DMS153 (cell line): Measurements from ENCODE around the gene MAGEA12.
"Not testable (repeated sequence)": the region's sequence is repeated elsewhere in the genome, so short reads cannot be mapped to it uniquely, and the experiment has no call there.

Experiments used
- DNase-seq: peaks from one replicate; lab custom pipeline; 2025; lab: John Stamatoyannopoulos, UW

Gene MAGEA12, protein sequence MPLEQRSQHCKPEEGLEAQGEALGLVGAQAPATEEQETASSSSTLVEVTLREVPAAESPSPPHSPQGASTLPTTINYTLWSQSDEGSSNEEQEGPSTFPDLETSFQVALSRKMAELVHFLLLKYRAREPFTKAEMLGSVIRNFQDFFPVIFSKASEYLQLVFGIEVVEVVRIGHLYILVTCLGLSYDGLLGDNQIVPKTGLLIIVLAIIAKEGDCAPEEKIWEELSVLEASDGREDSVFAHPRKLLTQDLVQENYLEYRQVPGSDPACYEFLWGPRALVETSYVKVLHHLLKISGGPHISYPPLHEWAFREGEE

DNA sequence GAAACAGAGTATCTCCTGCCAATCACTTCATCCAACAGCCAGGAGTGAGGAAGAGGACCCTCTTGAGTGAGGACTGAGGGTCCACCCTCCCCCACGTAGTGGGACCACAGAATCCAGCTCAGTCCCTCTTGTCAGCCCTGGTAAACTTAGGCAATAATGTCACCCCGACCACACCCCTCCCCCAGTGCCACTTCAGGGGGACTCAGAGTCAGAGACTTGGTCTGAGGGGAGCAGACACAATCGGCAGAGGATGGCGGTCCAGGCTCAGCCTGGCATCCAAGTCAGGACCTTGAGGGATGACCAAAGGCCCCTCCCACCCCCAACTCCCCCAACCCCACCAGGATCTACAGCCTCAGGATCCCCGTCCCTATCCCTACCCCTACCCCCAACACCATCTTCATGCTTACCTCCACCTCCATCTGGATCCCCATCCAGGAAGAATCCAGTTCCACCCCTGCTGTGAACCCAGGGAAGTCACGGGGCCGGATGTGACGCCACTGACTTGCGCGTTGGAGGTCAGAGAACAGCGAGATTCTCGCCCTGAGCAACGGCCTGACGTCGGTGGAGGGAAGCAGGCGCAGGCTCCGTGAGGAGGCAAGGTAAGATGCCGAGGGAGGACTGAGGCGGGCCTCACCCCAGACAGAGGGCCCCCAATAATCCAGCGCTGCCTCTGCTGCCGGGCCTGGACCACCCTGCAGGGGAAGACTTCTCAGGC is at the start of gene MAGEA12, which contains the start of gene CSAG1:
TSS of gene MAGEA12 (plus strand) at position 497 of the 715 bp plus-strand sequence. CDS start 2,405 bp downstream, outside the sequence.
TSS of gene CSAG1 (minus strand) at position 461 of the 715 bp plus-strand sequence. CDS start 1,261 bp downstream, outside the sequence.
- no peak for DNase-seq

DNA sequence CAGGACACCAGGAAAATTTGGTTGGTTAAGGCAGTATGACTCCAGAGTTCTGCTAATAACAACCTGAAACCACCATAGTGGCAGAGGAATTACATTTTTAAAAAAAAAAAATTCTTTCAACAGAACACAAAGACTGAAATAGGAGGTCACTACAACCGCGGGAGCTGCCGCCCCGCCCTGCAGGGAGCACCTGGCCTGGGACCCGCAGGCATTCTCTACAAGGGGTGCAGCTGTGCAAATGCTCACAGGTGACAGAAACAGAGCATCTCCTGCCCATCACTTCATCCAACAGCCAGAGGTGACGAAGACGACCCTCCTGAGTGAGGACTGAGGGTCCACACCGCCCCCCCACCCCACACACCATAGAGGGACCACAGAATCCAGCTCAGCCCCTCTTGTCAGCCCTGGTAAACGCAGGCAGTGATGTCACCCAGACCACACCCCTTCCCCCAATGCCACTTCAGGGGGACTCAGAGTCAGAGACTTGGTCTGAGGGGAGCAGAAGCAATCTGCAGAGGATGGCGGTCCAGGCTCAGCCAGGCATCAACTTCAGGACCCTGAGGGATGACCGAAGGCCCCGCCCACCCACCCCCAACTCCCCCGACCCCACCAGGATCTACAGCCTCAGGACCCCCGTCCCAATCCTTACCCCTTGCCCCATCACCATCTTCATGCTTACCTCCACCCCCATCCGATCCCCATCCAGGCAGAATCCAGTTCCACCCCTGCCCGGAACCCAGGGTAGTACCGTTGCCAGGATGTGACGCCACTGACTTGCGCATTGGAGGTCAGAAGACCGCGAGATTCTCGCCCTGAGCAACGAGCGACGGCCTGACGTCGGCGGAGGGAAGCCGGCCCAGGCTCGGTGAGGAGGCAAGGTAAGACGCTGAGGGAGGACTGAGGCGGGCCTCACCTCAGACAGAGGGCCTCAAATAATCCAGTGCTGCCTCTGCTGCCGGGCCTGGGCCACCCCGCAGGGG is 35.3 kb upstream of the MAGEA12 start, which contains the start of gene MAGEA3:
TSS of gene MAGEA3 (plus strand) at position 843 of the 980 bp plus-strand sequence. CDS start 2,039 bp downstream, outside the sequence.
- DNase-seq: not testable (repeated sequence)

- DNase-seq: not testable (repeated sequence)
Measured at GRCh38 chrX:152700390-152700789, 33.2 kb upstream of the MAGEA12 start.

DNA sequence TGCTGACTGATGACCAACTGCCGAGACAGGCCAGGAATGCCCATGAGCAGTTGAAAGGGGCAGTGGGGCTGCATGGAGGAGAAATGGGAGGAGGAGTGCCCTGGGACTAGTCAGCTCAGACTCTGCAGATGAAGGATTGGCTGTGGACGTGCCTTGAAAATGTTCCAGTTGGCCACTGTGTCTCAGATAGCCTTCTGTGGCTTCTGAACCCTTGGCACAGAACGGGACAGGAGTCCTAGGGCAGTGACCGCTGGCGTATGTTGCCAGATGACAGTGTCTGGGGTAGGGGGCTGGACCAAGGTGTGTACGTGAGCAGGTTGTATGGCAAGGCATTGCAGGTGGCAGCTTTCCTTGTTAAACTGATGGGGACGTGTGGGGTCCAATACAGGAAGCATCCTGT is 27.1 kb upstream of the MAGEA12 start:
- not testable (repeated sequence) for DNase-seq

DNA sequence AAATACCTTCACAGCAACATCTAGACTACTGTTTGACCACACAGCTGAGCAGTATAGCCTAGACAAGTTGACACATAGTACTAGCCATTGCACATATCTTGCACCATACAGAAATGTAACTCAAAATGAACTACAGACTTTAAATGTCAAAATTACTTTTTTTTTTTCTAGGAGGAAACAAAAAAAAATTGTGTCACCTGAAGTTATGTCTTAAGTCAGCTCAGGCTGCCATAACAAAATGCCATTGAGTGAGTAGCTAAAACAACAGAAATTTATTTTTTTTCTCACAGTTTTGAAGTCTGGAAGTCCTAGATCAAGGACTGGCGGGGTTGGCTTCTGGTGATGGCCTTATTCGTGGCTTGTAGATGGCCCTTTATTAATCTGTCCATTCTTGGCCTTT is 24.4 kb upstream of the MAGEA12 start, which contains the start of gene CSAG2:
TSS of gene CSAG2 (minus strand) at position 101 of the 400 bp plus-strand sequence. CDS start 161 bp downstream, outside the sequence.
- not testable (repeated sequence) for DNase-seq

DNA sequence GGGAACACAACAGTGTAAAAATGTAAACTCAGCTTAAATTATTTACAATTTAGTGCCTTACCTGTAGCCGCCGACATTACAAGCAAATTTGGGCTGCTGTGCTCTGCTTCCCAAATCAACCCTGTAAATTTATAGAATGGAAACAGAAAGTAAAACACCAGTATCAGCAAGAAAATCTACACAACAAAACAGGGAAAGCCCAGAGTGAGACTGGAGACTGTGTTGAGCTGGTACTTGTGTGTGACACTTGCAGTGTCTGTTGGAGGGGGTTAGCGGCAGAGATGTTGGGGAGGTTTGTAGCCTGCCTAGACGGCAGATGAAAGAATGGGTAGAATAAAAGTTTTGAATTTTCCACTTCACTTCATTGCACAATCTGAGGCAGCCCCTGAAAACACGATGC is 20.4 kb upstream of the MAGEA12 start:
- not testable (repeated sequence) for DNase-seq

DNA sequence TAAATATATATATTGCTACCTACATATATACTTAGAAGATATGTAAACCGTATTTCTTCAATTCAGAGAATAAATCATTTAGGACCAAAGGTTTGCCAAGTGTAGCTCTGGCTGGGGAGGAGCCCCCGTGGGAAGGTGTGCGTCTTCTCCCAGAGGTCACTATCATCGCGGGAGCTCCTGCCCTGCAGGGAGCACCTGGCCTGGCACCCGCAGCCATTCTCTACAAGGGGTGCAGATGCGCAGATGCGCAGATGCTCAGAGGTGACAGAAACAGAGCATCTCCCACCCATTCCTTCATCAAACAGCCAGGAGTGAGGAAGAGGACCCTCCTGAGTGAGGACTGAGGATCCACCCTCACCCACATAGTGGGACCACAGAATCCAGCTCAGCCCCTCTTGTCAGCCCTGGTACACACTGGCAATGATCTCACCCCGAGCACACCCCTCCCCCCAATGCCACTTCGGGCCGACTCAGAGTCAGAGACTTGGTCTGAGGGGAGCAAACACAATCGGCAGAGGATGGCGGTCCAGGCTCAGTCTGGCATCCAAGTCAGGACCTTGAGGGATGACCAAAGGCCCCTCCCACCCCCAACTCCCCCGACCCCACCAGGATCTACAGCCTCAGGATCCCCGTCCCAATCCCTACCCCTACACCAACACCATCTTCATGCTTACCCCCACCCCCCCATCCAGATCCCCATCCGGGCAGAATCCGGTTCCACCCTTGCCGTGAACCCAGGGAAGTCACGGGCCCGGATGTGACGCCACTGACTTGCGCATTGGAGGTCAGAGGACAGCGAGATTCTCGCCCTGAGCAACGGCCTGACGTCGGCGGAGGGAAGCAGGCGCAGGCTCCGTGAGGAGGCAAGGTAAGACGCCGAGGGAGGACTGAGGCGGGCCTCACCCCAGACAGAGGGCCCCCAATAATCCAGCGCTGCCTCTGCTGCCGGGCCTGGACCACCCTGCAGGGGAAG is 19.5 kb upstream of the MAGEA12 start, which contains the start of gene MAGEA2B:
TSS of gene MAGEA2B (plus strand) at position 814 of the 973 bp plus-strand sequence. CDS start 2,479 bp downstream, outside the sequence.
- DNase-seq: not testable (repeated sequence)

DNA sequence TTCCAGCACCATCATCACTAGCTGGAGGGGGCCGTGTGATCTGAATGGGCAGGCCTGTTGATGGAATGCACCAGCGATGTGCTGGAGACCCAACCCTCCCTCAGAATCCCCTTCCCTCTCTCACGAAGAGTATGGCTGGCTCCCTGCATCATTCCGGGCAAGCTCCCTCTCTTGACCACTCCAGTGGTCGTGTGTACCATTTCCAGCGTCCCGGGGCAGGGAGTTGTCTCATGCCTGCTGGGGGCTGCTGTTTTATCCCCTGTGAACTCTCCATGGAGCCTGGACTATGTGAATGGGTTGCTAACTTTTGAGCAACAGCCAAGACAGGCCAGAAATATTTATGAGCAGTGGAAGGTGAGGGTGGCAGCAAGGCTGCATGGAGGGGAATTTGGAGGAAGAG is 8.1 kb upstream of the MAGEA12 start:
- DNase-seq: no peak

DNA sequence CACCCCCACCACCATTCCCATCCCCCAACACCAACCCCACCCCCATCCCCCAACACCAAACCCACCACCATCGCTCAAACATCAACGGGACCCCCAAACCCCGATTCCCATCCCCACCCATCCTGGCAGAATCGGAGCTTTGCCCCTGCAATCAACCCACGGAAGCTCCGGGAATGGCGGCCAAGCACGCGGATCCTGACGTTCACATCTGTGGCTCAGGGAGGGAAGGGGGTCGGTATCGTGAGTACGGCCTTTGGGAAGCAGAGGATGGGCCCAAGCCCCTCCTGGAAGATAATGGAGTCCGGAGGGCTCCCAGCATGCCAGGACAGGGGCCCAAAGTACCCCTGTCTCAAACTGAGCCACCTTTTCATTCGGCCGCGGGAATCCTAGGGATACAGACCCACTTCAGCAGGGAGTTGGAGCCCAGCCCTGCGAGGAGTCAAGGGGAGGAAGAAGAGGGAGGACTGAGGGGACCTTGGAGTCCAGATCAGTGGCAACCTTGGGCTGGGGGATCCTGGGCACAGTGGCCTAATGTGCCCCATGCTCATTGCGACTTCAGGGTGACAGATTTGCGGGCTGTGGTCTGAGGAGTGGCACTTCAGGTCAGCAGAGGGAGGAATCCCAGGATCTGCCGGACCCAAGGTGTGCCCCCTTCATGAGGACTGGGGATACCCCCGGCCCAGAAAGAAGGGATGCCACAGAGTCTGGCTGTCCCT is 744 bp downstream of the MAGEA12 start:
- DNase-seq: not testable (repeated sequence)

DNA sequence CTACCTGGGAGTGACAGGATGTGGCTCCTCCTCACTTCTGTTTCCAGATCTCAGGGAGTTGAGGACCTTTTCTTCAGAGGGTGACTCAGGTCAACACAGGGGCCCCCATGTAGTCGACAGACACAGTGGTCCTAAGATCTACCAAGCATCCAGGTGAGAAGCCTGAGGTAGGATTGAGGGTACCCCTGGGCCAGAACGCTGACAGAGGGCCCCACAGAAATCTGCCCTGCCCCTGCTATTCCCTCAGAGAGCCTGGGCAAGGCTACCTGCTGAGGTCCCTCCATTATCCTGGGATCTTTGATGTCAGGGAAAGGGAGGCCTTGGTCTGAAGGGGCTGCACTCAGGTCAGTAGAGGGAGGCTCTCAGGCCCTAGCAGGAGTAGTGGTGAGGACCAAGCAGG is 1.5 kb downstream of the MAGEA12 start:
- no peak for DNase-seq

DNA sequence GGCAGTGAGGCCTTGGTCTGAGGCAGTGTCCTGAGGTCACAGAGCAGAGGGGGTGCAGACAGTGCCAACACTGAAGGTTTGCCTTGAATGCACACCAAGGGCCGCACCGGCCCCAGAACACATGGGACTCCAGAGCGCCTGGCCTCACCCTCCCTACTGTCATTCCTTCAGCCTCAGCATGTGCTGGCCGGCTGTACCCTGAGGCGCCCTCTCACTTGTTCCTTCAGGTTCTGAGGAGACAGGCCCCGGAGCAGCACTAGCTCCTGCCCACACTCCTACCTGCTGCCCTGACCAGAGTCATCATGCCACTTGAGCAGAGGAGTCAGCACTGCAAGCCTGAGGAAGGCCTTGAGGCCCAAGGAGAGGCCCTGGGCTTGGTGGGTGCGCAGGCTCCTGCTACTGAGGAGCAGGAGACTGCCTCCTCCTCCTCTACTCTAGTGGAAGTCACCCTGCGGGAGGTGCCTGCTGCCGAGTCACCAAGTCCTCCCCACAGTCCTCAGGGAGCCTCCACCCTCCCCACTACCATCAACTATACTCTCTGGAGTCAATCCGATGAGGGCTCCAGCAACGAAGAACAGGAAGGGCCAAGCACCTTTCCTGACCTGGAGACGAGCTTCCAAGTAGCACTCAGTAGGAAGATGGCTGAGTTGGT is 2.4 kb downstream of the MAGEA12 start:
- DNase-seq: no peak

- DNase-seq: not testable (repeated sequence)
Measured at GRCh38 chrX:152736528-152736927, 3.0 kb downstream of the MAGEA12 start.

DNA sequence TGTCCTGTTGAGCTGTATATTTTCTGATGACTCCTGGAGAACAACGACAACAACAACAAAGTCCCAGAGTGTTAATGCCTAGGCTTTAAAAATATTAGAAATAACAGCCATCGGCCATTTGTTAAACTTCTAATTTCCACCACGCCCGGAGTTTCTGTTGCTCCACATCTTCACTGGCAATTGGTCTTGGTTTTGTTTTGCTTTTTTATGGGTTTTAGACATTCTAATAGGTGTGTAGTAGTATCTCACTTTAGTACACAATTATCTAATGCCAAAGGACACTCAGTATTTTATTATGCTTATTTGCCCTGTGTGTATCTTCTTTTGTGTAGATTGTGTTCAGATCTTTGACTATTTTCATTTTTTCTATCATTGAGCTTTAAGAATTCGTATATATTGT is 5.0 kb downstream of the MAGEA12 start:
- no peak for DNase-seq

- not testable (repeated sequence) for DNase-seq
Measured at GRCh38 chrX:152753686-152754650, 20.4 kb downstream of the MAGEA12 start, which contains the start of gene MAGEA2. Gene MAGEA2, minus strand, starts transcription at chrX:152753842. Its CDS starts 2,479 bp downstream, at chrX:152751363.

- DNase-seq: not testable (repeated sequence)
Measured at GRCh38 chrX:152754871-152755270, 21.3 kb downstream of the MAGEA12 start.

- not testable (repeated sequence) for DNase-seq
Measured at GRCh38 chrX:152758918-152759317, 25.4 kb downstream of the MAGEA12 start, which contains the start of gene CSAG3. Gene CSAG3, plus strand, starts transcription at chrX:152759218.

- not testable (repeated sequence) for DNase-seq
Measured at GRCh38 chrX:152759544-152759943, 26.0 kb downstream of the MAGEA12 start.
